Stimulated activated CD4-positive, alpha-beta T cell treated with anti-CD3 and anti-CD28 coated beads, TNF-alpha, amount 100 ng/mL, for 4 hours (primary cell): ENCODE measurements around the gene GLOD4.
A peak's percentile ranks its signal among the peaks of the same experiment; 100 is the strongest.
"Not testable (repeated sequence)": the region's sequence is repeated elsewhere in the genome, so short reads cannot be mapped to it uniquely, and the experiment has no call there.

ENCODE experiments used
- DNase-seq, 3 experiments: peaks; one replicate each; pipeline ENCODE4 v3.0.0-alpha.2; 2020; ENCODE audit warnings: low read depth in 3 of 3

Gene GLOD4

GRCh38 chr17:781805-782731 is at the start of gene GLOD4, which contains the start of gene MRM3:
Gene GLOD4 (minus strand): TSS chr17:782280. CDS start chr17:782255, 25 bp downstream.
Gene MRM3 (plus strand): TSS chr17:782353. CDS start chr17:782379, 26 bp downstream.
- peak; percentile 88 to 92 (median 91) for DNase-seq

GRCh38 chr17:830950-831349 is 48.9 kb upstream of the GLOD4 start:
- DNase-seq: no peak

GRCh38 chr17:830381-830780 is 48.3 kb upstream of the GLOD4 start:
- DNase-seq: no peak

- DNase-seq: not testable (repeated sequence)
Measured at GRCh38 chr17:829614-830013, 47.5 kb upstream of the GLOD4 start.

GRCh38 chr17:828761-829160 is 46.7 kb upstream of the GLOD4 start:
- DNase-seq: no peak

- no peak for DNase-seq
Measured at GRCh38 chr17:826778-827177, 44.7 kb upstream of the GLOD4 start.

GRCh38 chr17:825216-825615 is 43.1 kb upstream of the GLOD4 start:
- no peak for DNase-seq

- DNase-seq: no peak
Measured at GRCh38 chr17:824378-824777, 42.3 kb upstream of the GLOD4 start.

GRCh38 chr17:823501-823902 is 41.4 kb upstream of the GLOD4 start:
- DNase-seq: no peak

GRCh38 chr17:819251-819650 is 37.2 kb upstream of the GLOD4 start:
- DNase-seq: no peak

- DNase-seq: no peak
Measured at GRCh38 chr17:814371-814770, 32.3 kb upstream of the GLOD4 start.

GRCh38 chr17:812638-813204 is 30.6 kb upstream of the GLOD4 start:
- no peak for DNase-seq

GRCh38 chr17:811051-811784 is 29.1 kb upstream of the GLOD4 start:
- no peak for DNase-seq

GRCh38 chr17:807523-808294 is 25.6 kb upstream of the GLOD4 start:
- no peak for DNase-seq

- DNase-seq: no peak
Measured at GRCh38 chr17:806781-807522, 24.9 kb upstream of the GLOD4 start.

- DNase-seq: no peak
Measured at GRCh38 chr17:806346-806745, 24.3 kb upstream of the GLOD4 start.

- not testable (repeated sequence) for DNase-seq
Measured at GRCh38 chr17:805886-806285, 23.8 kb upstream of the GLOD4 start.

- DNase-seq: no peak
Measured at GRCh38 chr17:804541-805435, 22.7 kb upstream of the GLOD4 start.

- DNase-seq: no peak
Measured at GRCh38 chr17:802901-803881, 21.1 kb upstream of the GLOD4 start.
